Measurements from ENCODE around the gene XIST. TPM values are rescaled to one million over a fixed set of nuclear protein-coding genes. Genes with fewer than 3 reads are reported as not detected.
"Not testable (repeated sequence)": the region's sequence is repeated elsewhere in the genome, so short reads cannot be mapped to it uniquely, and the experiment has no call there.

Gene XIST
- total RNA-seq = 458 TPM

DNA sequence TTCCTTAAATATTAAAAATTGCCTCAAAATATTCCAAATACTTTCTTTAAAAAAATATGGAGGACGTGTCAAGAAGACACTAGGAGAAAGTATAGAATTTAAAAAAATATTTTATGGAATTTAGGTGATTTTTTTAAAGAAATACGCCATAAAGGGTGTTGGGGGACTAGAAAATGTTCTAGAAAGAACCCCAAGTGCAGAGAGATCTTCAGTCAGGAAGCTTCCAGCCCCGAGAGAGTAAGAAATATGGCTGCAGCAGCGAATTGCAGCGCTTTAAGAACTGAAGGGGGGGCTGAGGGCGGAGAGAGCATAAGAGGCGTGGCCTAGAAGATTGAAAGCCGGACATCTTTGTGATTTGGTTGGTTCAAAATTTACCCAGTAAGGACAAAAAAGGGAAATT, at the start of gene XIST:
XIST (minus strand) TSS at position 248 of the 400 bp plus-strand sequence.
- ATAC-seq = peak; percentile 81
- intact Hi-C loops (cut with DNase I) = no loop called here

GRCh38 chrX:73898315-73898714, 45.8 kb upstream of the XIST start:
- intact Hi-C loops (cut with DNase I); ATAC-seq; DNase-seq (ENCODE audit: low spot score): not testable (repeated sequence)

More for the DNA sequence above, at the start of gene XIST:
- peak; percentile 87 for DNase-seq (ENCODE audit: low spot score)

GRCh38 chrX:73892515-73893090, 40.1 kb upstream of the XIST start:
- ATAC-seq; DNase-seq (ENCODE audit: low spot score); intact Hi-C loops (cut with DNase I): not testable (repeated sequence)

- ATAC-seq; intact Hi-C loops (cut with DNase I); DNase-seq (ENCODE audit: low spot score): not testable (repeated sequence)
Observed at GRCh38 chrX:73882260-73882659, 29.7 kb upstream of the XIST start.

DNA sequence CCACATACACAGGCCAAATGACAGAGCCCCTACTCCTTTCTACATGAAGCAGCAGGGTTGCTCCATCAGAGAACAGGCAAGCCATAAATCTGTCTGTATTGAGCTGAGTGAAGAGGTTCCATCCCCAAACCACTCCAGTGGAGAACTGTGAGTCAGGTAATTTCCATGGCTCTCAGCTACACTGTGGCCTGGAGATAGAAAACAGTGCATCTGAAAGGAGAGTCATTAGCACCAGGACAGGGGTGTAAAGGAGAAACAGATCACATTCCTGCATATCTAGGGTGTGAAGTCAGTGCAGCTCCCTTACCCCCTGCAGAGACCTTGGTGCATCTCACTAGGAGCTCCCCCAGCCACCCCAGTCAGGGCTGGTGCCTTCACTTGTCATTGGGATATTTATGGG, 25.2 kb upstream of the XIST start:
- no peak for DNase-seq (ENCODE audit: low spot score)
- intact Hi-C loops (cut with DNase I) = no loop called here
- no peak for ATAC-seq

DNA sequence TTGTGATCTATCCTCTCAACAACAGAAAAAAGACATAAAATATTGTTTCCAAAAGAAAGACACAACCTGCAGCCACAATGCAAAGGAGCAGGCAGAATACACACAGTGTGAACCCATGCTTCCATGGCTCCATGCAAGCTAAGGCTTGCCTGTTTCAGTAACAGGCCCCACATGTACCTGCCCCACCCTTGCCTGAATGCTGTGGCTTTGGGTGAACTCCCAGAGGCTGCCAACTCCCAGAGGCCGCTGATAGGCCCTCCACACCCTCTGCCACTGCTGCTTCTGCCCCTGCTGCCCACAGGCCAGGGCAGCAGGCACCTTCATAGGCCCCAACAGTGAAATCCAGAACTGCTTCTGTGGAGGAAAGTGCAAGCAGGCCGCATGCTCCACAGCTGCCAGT, 24.4 kb upstream of the XIST start:
- ATAC-seq = no peak
- intact Hi-C loops (cut with DNase I) = no loop called here
- DNase-seq (ENCODE audit: low spot score) = no peak

DNA sequence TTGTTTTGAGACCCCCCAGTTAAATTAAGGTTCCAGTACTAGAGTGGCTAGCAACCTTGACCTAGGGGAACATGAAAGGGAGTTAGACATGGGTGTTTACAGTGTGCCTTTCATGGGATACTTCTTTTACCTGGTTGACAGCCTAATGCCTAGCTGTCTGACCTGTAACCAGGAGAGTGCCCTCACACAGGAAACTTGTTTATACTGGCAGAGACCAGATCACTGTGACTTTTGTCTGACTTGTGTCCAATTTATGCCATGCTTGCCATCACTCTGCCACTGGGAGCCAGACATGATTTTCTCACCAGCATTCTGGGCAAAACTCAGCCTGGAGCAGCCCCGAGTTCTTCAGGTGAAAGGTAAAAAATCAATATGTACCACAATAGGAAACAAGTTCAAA, 16.4 kb upstream of the XIST start:
- ATAC-seq (no peak), DNase-seq (ENCODE audit: low spot score) (no peak)
- intact Hi-C loops (cut with DNase I) = no loop called here

- DNase-seq (ENCODE audit: low spot score) (no peak), ATAC-seq (no peak)
- intact Hi-C loops (cut with DNase I) = no loop called here
Observed at GRCh38 chrX:73867144-73867543, 14.6 kb upstream of the XIST start.

DNA sequence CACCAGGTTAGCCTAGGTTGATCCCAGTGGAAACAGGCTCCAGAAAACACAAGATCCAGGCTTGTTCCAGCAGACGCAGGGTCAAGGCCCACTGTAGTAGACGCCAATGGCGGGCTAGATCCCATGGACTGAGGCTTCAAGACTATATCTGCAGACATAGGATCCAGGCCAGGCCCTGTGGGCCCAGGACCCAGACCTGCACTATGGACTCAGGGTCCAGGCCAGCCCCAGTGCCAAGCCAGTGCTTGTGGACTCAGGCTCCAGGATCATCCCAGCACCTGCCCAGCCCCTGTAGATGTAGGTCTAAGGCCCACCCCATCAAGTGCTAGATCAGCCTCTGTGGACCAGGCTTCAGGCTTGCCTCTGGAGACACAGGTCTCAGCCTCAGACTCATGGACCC, 11.3 kb upstream of the XIST start:
- ATAC-seq = no peak
- intact Hi-C loops (cut with DNase I) = no loop called here
- DNase-seq (ENCODE audit: low spot score) = no peak

- intact Hi-C loops (cut with DNase I) = no loop called here
- DNase-seq (ENCODE audit: low spot score) = no peak
- ATAC-seq = no peak
Observed at GRCh38 chrX:73863268-73863667, 10.8 kb upstream of the XIST start.

- intact Hi-C loops (cut with DNase I) = no loop called here
Observed at GRCh38 chrX:73859622-73860021, 7.1 kb upstream of the XIST start.

DNA sequence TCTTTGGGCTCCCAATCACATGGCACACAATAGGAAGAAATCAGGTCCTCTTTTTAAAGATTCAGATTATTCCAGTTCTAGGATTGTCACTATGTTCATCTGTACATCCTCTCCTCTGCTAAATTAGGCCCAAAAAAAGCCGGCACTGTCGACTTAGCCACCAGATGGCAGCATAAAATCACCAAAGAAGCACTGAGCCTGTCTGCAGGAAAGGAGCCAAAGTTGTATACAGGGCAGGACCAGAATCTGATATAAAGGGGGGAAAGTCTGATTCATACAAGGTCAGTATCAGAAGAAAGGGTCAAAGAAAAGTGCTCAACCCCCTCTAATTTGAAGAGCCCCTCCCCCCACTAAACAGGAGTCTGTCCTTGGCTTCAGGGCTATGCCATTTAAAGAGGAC, 3.0 kb upstream of the XIST start:
- intact Hi-C loops (cut with DNase I) = no loop called here
- DNase-seq (ENCODE audit: low spot score) (peak; percentile 80), ATAC-seq (no peak)

More at GRCh38 chrX:73859622-73860021, 7.1 kb upstream of the XIST start:
- no peak for DNase-seq (ENCODE audit: low spot score)
- no peak for ATAC-seq

DNA sequence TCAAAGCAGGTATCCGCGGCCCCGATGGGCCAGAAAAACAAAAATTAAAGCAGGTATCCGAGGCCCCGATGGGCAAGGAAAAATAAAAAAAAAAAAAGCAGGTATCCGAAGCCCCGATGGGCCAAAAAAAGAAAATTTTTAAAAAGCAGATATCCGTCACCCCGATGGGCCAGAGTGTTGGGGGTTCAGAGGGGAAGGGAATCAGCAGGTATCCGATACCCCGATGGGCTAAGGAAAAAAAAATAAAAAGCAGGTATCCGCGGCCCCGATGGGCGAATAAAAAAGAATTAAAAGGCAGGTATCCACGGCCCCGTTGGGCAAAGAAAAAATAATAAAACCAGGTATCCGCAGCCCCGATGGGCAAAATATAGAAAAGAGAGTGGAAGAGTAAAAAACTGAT, 492 bp downstream of the XIST start:
- no peak for ATAC-seq
- intact Hi-C loops (cut with DNase I) = no loop called here
- DNase-seq (ENCODE audit: low spot score) = no peak

- DNase-seq (ENCODE audit: low spot score) (peak; percentile 89), ATAC-seq (peak; percentile 93)
- intact Hi-C loops (cut with DNase I) = no loop called here
Observed at GRCh38 chrX:73851014-73852009, 1.2 kb downstream of the XIST start.

- ATAC-seq (no peak), DNase-seq (ENCODE audit: low spot score) (peak; percentile 61)
- intact Hi-C loops (cut with DNase I) = no loop called here
Observed at GRCh38 chrX:73850124-73851013, 2.1 kb downstream of the XIST start.

GRCh38 chrX:73849073-73849472, 3.4 kb downstream of the XIST start:
- no peak for DNase-seq (ENCODE audit: low spot score)
- no peak for ATAC-seq
- intact Hi-C loops (cut with DNase I) = no loop called here

DNA sequence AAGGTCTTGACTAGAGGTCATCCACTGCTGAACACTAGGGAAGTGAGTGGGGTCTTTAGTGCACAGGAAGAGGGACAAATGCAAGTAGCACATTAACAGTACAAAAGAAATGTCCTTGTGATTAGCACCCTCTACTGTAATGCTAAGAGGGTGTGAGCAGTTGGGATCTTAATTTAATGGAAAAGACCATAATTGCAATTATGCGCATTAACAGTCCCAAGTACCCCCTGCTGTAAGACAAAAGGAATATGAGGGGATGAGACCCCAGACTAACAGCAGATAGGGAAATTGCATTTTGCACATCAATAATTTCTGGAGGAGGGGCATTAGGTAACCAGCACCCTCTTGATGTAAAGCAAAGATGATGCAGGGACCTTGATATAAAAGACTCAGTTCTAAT, 4.5 kb downstream of the XIST start:
- no peak for ATAC-seq
- intact Hi-C loops (cut with DNase I) = no loop called here
- no peak for DNase-seq (ENCODE audit: low spot score)

DNA sequence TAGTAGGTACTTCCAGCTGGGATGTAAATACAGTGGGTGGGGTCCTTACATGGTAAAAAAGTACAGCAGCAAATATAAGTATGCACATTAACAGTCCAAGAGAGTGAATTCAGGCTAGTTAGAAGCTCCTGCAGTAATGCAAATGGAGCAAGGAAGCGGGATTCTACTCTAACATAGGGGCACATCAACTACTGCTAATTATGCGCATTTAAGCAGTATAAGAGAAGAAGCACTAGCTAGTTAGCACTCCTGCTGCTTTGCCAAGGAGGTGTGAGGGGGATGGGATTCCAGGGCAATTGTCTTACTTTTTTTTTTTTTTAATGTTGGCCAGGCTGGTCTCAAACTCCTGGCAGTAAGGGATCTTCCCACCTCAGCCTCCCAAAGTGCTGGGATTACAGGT, 5.4 kb downstream of the XIST start:
- intact Hi-C loops (cut with DNase I) = no loop called here
- no peak for DNase-seq (ENCODE audit: low spot score)
- ATAC-seq = no peak

DNA sequence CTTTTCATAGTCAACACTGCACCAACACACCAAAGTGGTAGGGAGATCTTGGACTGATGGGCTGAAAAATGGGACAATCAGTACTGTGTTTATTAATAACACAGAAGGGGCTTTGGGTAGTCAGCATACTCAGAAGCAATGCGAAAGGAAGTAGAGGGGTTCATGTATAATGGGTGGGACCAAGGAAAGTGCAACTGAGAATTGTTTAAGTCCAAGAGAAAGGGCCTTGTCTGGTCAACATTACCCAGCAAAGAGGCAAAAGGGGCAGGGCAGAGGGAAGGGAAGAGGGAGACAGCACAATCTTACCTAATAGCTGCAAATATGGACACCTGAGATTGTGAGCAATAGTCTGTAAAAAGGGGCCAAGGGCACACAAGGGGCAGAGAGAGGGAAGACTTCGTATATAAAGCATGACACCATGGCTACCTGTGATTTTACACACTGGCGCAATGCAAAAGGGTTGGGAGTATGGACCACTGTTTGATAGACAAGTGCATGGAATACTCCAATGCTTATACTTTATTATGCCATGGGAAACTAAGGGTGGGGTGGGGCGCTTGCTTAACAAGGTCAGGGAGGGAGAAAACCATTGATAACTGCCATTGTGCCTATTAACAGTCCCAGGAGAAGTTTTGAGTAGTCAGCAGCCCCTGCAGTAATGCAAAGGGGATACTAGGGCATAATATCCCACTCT, 9.8 kb downstream of the XIST start:
- intact Hi-C loops (cut with DNase I) = no loop called here
- no peak for DNase-seq (ENCODE audit: low spot score)
- no peak for ATAC-seq
